Glomerular endothelial cell (primary cell): Measurements from ENCODE around the gene KRT8. TPM values are rescaled to one million over a fixed set of nuclear protein-coding genes. Genes with fewer than 3 reads are reported as not detected.
"Not testable (repeated sequence)": the region's sequence is repeated elsewhere in the genome, so short reads cannot be mapped to it uniquely, and the experiment has no call there.

Source experiments
- DNase-seq: peaks from one replicate; pipeline ENCODE4 v3.0.0-alpha.2; 2011; ENCODE audit warnings: low read depth, low spot score; ENCODE audit errors: extremely low read depth
- total RNA-seq: library from RNA; depleted of rRNA; stranded (reverse); fragments of >200 nt; gene quantifications from 2 replicates; pipeline ENCODE4 v1.2.3, GENCODE V29; 2015

Gene KRT8
- 43.1 and 79.8 TPM in 2 replicates for total RNA-seq

GRCh38 chr12:52904509-52905300 is at the start of gene KRT8:
Gene KRT8, minus strand, starts transcription at chr12:52905076. Its CDS starts 95 bp downstream, at chr12:52904981.
- DNase-seq: not testable (repeated sequence)

- DNase-seq: no peak
Measured at GRCh38 chr12:52953181-52953841, 48.4 kb upstream of the KRT8 start.

DNA sequence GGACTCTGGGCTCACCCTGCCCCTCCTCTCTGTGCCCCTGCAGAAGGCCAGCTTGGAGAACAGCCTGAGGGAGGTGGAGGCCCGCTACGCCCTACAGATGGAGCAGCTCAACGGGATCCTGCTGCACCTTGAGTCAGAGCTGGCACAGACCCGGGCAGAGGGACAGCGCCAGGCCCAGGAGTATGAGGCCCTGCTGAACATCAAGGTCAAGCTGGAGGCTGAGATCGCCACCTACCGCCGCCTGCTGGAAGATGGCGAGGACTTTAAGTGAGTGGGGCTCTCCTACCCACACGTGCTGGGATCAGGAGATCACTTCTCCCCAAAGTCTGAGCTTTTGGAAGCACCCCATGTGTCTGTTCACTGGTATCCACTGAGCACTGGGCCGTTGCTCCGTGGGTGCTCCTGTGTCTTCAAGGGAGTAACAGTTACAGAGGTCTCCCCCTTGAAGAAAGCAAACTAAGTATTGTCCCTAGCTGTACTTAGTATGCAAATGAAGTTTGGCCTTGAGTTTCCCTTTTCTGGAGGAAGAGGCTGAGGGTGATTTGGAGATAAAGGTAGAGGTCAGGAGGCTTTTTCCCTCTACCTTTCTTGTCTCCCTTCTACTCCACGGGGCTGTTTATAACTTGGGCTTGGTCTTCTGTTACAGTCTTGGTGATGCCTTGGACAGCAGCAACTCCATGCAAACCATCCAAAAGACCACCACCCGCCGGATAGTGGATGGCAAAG is 47.4 kb upstream of the KRT8 start:
- no peak for DNase-seq

GRCh38 chr12:52951640-52952039 is 46.8 kb upstream of the KRT8 start:
- DNase-seq: no peak

- no peak for DNase-seq
Measured at GRCh38 chr12:52951126-52951525, 46.2 kb upstream of the KRT8 start.

DNA sequence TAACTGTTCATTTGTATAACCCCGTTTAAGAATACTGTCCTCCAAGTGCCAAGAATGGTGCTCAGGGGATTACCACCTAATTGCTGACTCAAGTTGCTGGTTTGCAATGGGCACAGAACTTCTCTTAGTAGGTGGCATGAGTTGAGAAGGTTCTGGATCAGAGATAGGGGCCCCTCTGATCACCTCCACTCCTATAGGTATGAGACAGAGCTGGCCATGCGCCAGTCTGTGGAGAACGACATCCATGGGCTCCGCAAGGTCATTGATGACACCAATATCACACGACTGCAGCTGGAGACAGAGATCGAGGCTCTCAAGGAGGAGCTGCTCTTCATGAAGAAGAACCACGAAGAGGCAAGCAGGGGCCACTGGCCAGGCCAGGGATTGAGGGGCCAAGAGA is 45.7 kb upstream of the KRT8 start:
- no peak for DNase-seq

DNA sequence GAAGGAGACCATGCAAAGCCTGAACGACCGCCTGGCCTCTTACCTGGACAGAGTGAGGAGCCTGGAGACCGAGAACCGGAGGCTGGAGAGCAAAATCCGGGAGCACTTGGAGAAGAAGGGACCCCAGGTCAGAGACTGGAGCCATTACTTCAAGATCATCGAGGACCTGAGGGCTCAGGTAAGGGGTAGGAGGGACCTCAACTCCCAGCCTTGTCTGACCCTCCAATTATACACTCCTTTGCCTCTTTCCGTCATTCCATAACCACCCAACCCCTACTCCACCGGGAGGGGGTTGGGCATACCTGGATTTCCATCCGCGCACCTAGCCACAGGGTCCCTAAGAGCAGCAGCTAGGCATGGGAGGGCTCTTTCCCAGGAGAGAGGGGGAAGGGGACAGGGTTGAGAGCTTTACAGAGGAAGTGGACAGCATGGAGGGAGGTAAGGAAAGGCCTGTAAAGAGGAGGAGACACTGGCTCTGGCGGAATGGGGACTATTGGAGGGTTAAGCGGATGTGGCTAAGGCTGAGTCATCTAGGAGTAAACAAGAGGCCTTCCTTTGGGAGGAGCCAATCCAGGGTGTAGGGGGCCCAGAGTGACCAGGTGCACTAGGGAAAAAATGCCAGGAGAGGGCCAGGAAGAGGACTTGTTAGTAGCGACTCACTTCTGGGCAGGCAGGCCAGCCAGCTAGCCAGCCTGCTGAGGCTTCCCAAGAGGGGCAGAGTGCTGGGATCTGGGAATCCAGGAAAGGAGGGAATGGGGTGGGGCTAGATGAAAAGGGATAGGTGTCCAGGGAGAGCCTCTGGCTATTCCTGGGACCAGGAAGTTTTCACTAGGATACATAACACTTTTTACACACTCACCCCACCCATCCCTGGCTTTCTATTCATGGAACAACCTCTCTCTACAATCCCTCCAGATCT is 44.8 kb upstream of the KRT8 start:
- DNase-seq: peak; percentile 78

DNA sequence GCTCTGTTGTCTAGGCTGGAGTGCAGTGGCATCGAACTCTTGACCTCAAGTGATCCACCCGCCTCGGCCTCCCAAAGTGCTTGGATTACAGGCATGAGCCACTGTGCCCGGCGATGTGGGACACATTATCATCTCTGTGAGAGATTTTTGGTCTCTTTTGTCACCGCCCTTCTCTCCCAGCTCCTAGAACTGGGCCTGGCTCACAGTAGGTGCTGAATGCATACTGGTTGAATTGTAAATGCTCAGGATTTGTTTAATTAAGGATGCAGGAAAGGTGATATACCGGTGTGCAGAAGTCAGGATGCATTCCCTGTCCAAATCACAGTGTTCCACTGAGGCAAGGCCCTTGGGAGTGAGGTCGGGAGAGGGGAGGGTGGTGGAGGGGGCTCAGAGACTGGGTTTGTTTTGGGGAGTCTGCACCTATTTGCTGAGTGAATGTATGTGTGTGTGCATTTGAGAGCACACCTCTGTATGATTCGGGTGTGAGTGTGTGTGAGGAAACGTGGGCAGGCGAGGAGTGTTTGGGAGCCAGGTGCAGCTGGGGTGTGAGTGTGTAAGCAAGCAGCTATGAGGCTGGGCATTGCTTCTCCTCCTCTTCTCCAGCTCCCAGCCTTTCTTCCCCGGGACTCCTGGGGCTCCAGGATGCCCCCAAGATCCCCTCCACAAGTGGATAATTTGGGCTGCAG is 43.0 kb upstream of the KRT8 start:
- no peak for DNase-seq

GRCh38 chr12:52946797-52947547 is 42.1 kb upstream of the KRT8 start:
- no peak for DNase-seq

DNA sequence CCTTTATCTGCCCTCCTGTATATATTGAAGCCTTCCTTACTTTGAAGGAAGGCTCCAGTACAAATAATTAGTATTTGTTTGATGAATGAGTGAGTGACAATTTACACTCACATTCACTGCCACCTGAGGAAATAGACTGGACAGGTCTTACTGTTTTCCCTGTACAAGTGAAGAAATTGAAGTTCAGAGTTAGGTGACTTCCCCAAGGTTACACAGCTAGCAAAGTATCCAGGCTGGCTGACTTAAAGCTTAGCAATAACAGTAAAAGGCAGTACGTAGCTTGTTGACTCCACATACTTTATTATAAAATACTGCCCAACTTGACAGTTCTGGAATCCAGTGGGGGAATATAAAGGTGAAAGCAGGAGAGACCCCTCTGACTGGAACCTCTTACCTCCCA is 41.5 kb upstream of the KRT8 start:
- no peak for DNase-seq

GRCh38 chr12:52945389-52946232 is 40.7 kb upstream of the KRT8 start:
- no peak for DNase-seq

DNA sequence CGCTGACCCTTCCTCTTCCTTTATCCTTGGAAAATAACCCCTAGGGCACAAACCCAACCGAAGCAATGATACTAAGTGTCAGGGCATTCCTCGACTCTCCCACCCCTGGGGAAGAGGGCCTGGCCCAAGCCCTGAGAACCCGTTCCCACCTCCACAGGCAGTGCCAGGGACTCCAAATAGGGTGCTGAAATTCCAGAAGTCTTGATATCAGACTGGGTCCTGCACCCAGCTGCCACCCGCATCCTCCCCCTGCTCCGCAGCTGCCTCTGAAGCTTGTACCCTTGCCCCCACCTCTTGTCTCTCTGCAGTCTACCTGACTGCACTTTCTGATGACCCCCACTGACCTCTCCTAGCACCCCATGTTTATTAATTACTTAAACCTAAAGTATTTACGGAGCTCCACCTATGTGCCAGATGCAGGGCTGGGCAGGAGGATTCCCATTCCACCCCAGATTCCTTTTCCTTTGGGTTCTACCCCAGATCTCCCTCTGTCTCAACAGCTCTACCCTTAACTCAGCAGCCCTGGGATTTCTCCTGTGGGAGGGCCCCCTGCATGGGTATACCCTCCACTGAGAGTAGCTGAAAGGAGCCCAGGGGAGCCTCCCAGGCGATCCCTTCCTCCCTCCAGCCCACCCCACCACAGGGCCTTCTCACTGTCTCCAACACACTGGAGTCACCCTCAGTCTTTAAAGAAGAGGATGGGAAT is 40.0 kb upstream of the KRT8 start:
- no peak for DNase-seq

DNA sequence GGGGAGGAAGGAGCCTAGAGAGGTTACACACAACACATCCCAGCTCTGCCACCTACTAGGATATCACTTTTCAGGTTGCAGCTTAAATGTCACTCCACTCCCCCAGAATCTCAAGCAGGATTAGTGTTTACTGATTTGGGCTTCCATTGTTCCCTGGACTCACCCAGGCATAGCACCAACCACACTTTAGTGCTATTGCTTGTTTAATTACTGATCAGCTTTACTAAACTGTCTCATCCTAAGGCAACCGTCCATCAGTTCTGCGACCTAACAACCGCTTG is 38.0 kb upstream of the KRT8 start:
- DNase-seq: no peak

DNA sequence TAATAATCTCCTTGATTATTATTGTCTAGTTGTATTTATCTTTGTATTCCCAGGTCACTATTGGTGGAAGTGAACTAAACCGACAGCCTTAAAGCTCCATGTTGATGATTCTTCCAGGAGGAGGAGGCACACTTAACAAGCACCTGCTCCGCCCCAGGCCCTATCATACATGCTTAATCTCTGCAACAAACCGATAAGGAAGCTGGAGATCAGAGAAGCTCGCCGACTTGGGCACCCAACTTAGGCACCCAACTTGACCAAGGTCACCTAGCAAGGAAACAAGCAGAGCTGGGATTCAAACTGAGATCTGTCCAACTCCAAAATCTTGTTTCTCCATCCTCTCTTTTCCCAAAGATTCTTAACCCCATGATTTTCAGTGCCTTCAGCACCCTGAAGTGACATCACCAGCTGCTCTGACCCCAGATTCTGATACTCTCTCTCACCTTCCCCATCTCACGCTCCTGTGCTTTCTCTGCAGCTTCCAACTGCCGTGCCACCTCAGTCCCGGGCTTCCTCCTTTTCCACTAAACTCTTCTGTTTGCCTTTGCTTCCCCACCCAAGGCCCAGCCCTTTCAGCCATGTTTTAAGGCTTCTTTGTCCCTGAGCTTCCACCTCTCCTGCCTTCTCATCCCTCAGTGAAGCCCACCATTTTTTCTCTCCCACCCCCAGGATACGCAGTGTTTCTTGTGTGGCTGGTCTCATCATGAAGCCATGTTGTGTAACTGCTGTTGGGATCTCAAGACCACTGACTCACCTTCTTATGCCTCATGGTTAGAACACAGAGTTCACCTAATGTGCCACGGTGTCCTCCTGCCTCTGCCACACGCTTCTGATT is 37.4 kb upstream of the KRT8 start:
- DNase-seq: no peak

DNA sequence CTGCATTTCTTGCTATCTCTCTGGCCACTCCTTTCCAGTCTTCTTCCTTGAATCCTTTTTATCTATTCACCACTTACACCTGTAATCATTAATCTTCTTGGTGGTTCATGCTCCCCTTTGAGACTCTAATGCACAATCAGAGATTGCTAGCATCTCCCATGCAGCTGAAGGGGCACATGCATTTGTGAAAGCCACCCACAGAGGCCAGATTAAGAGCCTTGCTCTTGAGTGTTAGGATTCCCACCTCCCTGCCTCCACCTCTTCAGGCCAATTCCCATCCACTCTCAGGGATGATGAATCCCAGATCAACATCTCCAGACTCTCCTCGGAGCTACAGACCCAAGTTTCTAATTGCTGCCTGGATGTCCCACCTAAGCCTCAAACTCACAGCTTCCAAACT is 24.7 kb upstream of the KRT8 start:
- no peak for DNase-seq

DNA sequence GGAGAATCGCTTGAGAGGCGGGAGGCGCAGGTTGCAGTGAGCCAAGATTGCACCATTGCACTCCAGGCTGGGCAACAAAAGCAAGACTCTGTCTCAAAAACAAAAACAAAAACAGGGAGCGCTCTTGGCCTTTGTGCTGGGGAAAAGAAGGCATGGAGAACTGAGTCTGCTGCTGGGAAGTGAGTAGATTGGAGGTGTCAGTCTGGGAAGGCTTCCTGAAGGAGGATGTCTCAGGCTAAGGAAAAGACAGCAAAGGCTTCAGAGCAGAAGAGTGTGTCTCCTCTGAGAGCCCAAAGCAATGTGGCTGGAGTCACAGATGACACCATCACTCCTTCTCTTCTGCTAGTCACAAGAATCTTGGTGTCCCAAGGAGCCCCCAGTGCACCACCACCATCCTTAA is 23.1 kb upstream of the KRT8 start:
- DNase-seq: no peak

DNA sequence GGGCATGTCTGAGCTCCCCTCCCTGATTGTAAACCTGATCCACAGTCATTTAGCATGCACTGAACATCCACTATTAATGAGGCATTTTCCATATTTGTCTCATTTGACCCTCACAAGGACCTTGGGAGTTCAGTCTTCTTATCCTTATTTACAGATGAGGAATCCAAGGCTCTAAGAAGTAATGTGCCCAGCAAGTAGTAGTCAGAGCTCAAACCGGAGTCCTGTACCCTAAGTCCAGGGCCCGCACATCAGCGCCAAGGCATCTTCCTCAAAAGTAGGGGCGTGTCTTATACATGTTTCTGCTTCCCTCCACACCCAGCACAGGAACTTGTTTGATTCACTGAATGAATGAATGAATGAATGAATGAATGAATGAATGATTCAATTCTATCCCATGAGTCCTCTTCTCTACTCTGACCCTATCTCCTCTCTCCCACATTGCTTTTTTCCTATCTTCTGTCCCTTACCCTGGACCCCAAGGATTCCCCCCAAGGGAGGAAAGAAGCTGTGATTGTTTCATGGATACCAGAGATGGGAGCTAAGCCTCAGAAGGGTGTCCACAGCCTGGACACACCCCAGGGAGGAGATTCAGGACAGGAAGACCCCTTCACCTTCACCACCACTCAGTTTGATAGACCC is 21.8 kb upstream of the KRT8 start:
- no peak for DNase-seq
